ENCODE measurements around the gene AQP5. TPM values are rescaled to one million over a fixed set of nuclear protein-coding genes. Genes with fewer than 3 reads are reported as not detected.
A peak's percentile ranks its signal among the peaks of the same experiment; 100 is the strongest.

Gene AQP5
- total RNA-seq, 4 donors from 2014 or later = 7.8 TPM; not detected in 3

DNA sequence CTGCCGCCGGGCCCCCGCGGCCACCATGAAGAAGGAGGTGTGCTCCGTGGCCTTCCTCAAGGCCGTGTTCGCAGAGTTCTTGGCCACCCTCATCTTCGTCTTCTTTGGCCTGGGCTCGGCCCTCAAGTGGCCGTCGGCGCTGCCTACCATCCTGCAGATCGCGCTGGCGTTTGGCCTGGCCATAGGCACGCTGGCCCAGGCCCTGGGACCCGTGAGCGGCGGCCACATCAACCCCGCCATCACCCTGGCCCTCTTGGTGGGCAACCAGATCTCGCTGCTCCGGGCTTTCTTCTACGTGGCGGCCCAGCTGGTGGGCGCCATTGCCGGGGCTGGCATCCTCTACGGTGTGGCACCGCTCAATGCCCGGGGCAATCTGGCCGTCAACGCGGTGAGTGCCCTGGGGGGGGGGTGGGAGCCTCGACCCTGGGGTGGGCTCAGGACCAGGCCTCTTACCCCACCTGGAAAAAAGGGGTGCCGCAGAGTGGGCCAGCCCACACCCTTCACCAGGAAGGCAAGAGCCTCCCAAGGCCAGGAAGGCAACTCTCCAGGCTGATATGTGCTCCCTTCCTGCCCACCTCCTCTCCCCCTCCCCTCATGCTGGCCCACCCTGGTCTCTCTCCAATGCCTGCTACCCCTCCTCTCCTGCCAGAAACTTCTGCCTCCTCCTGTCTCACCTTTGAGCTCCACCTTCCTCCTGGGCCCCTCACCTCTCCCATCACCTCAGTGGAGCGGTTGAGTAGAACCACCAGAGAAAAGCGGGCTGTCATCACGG lies 507 bp downstream of the AQP5 start:
- Histone ChIP-seq H3K9me3 (no peaks in the 10 kb centered on the region), H3K27ac (no peak overlapping the region), H3K36me3 (no peaks in the 10 kb centered on the region), H3K27me3 (peaks cover 44% of the 10 kb centered on the region), H3K4me1 (peaks cover 0 to 20% (median 7%) of the 10 kb centered on the region in 3 donors), H3K4me3 (peak overlapping the region in 1 of 2 donors; percentile 50)
- no CpG with 5 or more reads among the region's 37 CpGs for WGBS, 2 donors (ENCODE audit: low coverage in 1 of 2)
- ATAC-seq = no peak
- TF ChIP-seq, protein P1, sequence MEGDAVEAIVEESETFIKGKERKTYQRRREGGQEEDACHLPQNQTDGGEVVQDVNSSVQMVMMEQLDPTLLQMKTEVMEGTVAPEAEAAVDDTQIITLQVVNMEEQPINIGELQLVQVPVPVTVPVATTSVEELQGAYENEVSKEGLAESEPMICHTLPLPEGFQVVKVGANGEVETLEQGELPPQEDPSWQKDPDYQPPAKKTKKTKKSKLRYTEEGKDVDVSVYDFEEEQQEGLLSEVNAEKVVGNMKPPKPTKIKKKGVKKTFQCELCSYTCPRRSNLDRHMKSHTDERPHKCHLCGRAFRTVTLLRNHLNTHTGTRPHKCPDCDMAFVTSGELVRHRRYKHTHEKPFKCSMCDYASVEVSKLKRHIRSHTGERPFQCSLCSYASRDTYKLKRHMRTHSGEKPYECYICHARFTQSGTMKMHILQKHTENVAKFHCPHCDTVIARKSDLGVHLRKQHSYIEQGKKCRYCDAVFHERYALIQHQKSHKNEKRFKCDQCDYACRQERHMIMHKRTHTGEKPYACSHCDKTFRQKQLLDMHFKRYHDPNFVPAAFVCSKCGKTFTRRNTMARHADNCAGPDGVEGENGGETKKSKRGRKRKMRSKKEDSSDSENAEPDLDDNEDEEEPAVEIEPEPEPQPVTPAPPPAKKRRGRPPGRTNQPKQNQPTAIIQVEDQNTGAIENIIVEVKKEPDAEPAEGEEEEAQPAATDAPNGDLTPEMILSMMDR (IDR thresholded peaks at IDR 0.05) = no peak
- TF ChIP-seq EP300 (IDR thresholded peaks at IDR 0.05) (no peak), POLR2AphosphoS5 (IDR thresholded peaks at IDR 0.05) (no peak), POLR2A (IDR thresholded peaks at IDR 0.05) (no peak)

DNA sequence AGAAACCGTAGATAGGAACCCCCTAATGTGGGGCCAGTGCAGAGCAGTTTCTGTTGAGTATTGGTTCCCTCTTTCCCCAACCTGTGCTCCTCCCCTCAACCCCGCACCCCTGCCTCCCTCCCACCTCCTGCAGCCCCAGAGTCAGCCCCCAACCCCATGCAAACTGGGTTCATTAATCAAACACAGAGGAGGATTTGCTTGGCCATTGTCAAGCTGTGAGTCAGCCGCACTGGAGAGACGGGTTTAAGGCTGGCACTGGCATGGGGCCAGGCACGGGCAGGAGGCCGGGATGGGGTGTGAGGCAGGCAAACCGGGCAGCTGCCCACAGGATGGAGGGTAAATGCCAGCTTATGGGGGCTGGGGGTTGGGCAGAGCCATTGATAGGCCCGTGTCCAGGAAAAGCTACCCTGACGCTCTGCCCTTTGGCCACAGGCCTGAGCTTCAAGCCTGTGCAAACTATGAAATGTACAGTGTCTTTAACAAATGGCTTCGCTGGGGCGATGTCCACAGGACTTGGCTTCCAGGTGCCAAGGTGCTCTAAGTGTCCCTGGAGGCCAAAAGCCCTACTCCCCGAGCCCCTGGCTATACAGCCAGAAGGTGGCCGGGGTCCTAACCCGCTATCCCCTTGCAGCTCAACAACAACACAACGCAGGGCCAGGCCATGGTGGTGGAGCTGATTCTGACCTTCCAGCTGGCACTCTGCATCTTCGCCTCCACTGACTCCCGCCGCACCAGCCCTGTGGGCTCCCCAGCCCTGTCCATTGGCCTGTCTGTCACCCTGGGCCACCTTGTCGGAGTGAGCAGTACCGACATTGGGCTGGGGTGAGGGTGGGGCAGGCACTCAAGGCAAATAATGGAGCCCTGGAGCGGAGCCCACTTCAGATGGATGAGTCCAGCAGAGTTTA lies 1.4 kb downstream of the AQP5 start:
- Histone ChIP-seq H3K36me3 (no peaks in the 10 kb centered on the region), H3K4me1 (peaks cover 0 to 28% (median 14%) of the 10 kb centered on the region in 3 donors), H3K27me3 (peaks cover 42% of the 10 kb centered on the region), H3K27ac (no peak overlapping the region), H3K4me3 (no peak overlapping the region), H3K9me3 (no peaks in the 10 kb centered on the region)
- TF ChIP-seq POLR2A (IDR thresholded peaks at IDR 0.05) (no peak), POLR2AphosphoS5 (IDR thresholded peaks at IDR 0.05) (peak; percentile 45), EP300 (IDR thresholded peaks at IDR 0.05) (no peak)
- TF ChIP-seq, protein P1 (IDR thresholded peaks at IDR 0.05) = no peak
- no peak for ATAC-seq
- WGBS, 2 donors (ENCODE audit: low coverage in 1 of 2) = 55% methylated on average over 4 of the region's 21 CpGs; no CpG with 5 or more reads in 1 of the 2 donors

GRCh38 chr12:49963976-49964815 lies 2.5 kb downstream of the AQP5 start:
- 89 to 100% methylated on average over 3 to 7 of the region's 17 CpGs for WGBS, 2 donors (ENCODE audit: low coverage in 1 of 2)
- TF ChIP-seq, protein P1 (IDR thresholded peaks at IDR 0.05) = no peak
- no peak for TF ChIP-seq EP300 (IDR thresholded peaks at IDR 0.05)
- H3K9me3 ChIP-seq = no peaks in the 10 kb centered on the region
- H3K4me1 ChIP-seq = peaks cover 0 to 28% (median 14%) of the 10 kb centered on the region in 3 donors
- H3K4me3 ChIP-seq = no peak overlapping the region
- no peaks in the 10 kb centered on the region for H3K36me3 ChIP-seq
- no peak for ATAC-seq
- H3K27me3 ChIP-seq = peaks cover 42% of the 10 kb centered on the region
- no peak overlapping the region for H3K27ac ChIP-seq

DNA sequence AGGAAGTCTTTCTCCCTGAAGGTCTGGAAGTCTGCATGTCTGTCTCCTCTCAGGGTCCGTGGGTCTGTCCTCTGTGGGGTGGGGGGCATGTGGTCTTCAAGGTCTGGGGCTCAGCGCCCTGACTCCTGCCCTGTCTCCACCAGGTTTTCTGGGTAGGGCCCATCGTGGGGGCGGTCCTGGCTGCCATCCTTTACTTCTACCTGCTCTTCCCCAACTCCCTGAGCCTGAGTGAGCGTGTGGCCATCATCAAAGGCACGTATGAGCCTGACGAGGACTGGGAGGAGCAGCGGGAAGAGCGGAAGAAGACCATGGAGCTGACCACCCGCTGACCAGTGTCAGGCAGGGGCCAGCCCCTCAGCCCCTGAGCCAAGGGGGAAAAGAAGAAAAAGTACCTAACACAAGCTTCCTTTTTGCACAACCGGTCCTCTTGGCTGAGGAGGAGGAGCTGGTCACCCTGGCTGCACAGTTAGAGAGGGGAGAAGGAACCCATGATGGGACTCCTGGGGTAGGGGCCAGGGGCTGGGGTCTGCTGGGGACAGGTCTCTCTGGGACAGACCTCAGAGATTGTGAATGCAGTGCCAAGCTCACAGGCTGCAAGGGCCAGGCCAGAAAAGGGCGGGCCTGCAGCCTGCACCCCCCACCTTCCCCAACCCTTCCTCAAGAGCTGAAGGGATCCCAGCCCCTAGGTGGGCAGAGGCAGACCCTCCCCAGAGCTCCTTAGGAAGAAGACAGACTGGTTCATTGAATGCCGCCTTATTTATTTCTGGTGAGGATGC lies 3.4 kb downstream of the AQP5 start:
- TF ChIP-seq, protein P1 (IDR thresholded peaks at IDR 0.05) = no peak
- no peak for TF ChIP-seq EP300 (IDR thresholded peaks at IDR 0.05)
- H3K27me3 ChIP-seq = peaks cover 42% of the 10 kb centered on the region
- 20 to 80% methylated on average over 1 to 2 of the region's 13 CpGs for WGBS, 2 donors (ENCODE audit: low coverage in 1 of 2)

More for the DNA sequence above, 3.4 kb downstream of the AQP5 start:
- ATAC-seq = no peak
- no peaks in the 10 kb centered on the region for H3K9me3 ChIP-seq
- no peak overlapping the region for H3K4me3 ChIP-seq
- H3K4me1 ChIP-seq = peaks cover 0 to 28% (median 14%) of the 10 kb centered on the region in 3 donors
- no peak overlapping the region for H3K27ac ChIP-seq
- no peaks in the 10 kb centered on the region for H3K36me3 ChIP-seq

Measured in gastroesophageal sphincter (tissue), 4 donors.